ENCODE measurements around the gene PLA2G10.
"Not testable (repeated sequence)": the region's sequence is repeated elsewhere in the genome, so short reads cannot be mapped to it uniquely, and the experiment has no call there.

The PLA2G10 gene, protein sequence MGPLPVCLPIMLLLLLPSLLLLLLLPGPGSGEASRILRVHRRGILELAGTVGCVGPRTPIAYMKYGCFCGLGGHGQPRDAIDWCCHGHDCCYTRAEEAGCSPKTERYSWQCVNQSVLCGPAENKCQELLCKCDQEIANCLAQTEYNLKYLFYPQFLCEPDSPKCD

GRCh38 chr16:14694129-14694528 is at the start of gene PLA2G10:
Gene PLA2G10, minus strand, starts transcription at chr16:14694308. Its CDS starts 79 bp downstream, at chr16:14694229.
- not testable (repeated sequence) for DNase-seq (ENCODE audit: low read depth, low spot score)

DNA sequence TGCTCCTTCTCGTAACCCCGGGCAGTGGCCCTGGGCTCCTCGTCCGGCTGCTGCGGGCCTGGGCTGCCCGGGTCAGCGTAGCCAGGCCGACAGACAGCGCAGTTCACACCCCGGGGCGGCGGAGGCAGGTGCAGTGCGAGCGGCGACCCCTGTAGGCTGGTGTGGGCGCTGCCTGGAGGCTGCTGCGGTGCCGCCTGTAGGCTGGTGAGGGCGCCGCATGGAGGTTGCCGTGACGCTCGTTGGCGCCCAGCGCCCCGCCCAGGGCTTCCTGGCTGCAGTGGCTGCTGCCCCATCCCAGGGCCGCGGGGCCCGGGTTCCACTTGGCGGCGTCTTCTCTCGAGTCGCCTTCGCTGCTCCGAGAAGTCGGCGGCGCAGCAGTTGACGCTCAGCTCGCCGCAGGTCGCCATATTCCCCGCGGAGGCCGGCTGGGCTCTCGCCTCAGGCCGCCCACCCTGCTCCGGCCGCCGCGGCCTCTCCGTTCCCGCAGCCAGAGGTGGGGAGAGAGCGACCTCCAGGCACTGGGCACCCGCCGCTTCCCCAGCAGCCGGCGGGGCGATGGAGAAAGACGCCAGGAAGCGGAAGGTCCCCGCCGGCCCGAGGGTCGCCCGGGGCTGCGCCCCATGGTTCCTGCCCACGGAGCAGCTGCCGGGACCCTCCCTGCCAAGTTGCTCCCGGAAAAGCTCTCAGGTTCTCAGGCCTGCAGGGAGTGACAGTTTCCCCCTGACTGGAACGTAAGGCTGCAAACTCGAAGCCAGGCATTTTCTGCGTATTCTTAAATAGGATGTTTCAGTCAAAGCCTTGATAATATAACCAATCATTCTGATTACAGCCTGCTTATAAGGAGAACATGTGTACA is 48.4 kb upstream of the PLA2G10 start, which contains the start of gene NPIPA2:
Gene NPIPA2 (plus strand): TSS at position 261 of the 856 bp plus-strand sequence. CDS start 5,533 bp downstream, outside the sequence.
- DNase-seq (ENCODE audit: low read depth, low spot score), result not testable (repeated sequence)

DNA sequence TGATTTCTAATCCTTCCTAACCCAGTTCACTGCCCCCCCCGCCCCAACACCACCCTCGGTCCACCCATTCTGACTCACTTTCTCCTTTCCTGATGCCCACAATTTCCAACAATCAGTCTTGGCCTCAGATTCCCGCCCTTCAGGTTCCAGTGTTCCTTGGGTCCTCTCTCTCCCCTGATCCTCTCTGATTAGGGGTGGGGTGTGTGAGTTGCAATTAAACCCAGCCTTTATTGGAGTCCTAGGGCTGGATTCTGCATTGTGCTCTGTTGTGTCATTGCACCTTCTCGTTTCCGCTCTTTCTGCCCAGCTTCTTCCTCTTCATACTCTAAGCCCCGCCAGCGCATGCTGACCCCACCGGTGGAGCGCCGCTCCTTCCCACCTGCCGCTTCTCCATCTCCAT is 47.7 kb upstream of the PLA2G10 start:
- DNase-seq (ENCODE audit: low read depth, low spot score), result not testable (repeated sequence)

DNA sequence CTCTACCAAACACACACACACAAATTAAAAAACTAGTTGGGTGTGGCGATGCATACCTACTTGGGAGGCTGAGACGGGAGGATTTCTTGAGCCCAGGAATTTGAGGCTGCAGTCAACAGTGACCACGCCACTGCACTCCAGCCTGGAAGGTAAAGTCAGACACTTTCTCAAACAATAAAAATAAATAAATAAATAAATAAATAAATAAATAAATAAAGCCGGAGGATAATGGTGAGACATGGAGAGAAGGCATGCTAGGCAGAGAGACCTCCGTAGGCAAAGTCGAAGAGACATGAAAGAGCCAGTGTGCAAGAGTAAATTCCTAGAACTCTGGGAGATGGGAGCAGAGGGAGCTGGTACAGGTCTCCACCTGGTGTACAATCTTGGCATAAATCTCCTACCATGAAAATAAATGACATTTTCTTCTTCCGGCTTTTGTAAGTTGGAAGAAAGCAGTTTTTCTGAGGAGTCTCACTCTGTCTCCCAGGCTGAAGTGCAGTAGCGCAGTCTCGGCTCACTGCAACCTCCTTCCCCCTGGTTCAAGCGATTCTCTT is 46.8 kb upstream of the PLA2G10 start:
- not testable (repeated sequence) for DNase-seq (ENCODE audit: low read depth, low spot score)

DNA sequence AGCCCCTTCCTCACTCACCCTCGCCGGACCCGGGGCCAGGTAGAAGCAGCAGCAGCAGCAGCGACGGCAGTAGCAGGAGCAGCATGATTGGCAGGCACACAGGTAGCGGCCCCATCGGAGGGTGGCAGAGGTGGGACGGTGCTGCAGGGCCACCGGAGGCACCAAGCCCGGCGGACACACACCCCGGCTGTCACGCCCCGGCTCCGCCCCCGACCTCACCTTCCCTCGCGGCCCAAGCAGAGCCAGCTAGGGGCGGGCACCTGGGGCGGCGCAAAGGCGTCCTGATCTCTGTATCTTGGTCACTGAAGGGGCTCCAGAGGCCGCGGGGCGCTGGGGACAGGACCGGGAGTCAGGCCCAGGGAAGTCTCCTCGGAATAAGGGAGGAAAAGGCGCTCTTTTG is 39.1 kb upstream of the PLA2G10 start:
- DNase-seq (ENCODE audit: low read depth, low spot score), result not testable (repeated sequence)

- not testable (repeated sequence) for DNase-seq (ENCODE audit: low read depth, low spot score)
Observed at GRCh38 chr16:14703156-14704011, 9.3 kb upstream of the PLA2G10 start, which contains the start of gene NPIPA3. Gene NPIPA3, plus strand, starts transcription at chr16:14703411. Its CDS starts 5,533 bp downstream, at chr16:14708944.

DNA sequence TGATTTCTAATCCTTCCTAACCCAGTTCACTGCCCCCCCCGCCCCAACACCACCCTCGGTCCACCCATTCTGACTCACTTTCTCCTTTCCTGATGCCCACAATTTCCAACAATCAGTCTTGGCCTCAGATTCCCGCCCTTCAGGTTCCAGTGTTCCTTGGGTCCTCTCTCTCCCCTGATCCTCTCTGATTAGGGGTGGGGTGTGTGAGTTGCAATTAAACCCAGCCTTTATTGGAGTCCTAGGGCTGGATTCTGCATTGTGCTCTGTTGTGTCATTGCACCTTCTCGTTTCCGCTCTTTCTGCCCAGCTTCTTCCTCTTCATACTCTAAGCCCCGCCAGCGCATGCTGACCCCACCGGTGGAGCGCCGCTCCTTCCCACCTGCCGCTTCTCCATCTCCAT is 8.6 kb upstream of the PLA2G10 start:
- not testable (repeated sequence) for DNase-seq (ENCODE audit: low read depth, low spot score)

DNA sequence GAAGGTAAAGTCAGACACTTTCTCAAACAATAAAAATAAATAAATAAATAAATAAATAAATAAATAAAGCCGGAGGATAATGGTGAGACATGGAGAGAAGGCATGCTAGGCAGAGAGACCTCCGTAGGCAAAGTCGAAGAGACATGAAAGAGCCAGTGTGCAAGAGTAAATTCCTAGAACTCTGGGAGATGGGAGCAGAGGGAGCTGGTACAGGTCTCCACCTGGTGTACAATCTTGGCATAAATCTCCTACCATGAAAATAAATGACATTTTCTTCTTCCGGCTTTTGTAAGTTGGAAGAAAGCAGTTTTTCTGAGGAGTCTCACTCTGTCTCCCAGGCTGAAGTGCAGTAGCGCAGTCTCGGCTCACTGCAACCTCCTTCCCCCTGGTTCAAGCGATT is 7.8 kb upstream of the PLA2G10 start:
- not testable (repeated sequence) for DNase-seq (ENCODE audit: low read depth, low spot score)

DNA sequence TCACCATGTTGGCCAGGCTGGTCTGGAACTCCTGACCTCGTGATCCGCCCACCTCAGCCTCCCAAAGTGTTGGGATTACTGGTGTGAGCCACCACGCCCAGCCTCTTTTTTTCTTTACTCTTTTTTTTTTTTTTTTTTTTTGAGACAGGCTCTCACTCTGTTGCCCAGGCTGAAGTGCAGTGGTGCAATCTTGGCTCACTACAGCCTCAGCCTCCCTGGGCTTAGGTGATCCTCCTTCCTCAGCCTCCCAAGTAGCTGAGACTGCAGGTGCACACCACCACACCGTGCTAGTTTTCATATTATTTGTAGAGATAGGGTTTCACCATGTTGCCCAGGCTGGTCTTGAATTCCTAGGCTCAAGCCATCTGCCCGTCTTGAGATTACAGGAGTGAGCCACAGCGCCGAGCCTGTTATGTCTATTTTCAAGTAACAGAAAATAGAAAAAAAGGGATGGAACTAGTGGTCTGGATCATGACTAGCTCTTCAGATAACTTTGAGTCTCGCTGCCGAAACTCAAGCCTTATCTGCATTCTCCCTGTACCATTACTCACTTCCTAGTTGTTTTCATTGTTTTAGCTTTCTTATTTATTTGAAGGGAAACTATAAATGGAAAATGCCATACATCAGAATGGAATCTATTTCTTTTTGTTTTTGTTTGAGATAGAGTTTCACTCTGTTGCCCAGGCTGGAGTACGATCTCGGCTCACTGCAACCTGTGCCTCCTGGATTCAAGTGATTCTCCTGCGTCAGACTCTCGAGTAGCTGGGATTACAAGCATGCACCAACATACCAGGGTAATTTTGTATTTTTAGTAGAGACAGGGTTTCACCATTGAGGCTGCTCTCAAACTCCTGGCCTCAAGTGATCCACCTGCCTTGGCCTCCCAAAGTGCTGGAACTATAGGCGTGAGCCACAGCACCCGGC is 8.0 kb downstream of the PLA2G10 start:
- DNase-seq (ENCODE audit: low read depth, low spot score), result not testable (repeated sequence)

GRCh38 chr16:14682121-14682520 is 12.0 kb downstream of the PLA2G10 start:
- no peak for DNase-seq (ENCODE audit: low read depth, low spot score)

- DNase-seq (ENCODE audit: low read depth, low spot score), result no peak
Observed at GRCh38 chr16:14681115-14681514, 13.0 kb downstream of the PLA2G10 start.

DNA sequence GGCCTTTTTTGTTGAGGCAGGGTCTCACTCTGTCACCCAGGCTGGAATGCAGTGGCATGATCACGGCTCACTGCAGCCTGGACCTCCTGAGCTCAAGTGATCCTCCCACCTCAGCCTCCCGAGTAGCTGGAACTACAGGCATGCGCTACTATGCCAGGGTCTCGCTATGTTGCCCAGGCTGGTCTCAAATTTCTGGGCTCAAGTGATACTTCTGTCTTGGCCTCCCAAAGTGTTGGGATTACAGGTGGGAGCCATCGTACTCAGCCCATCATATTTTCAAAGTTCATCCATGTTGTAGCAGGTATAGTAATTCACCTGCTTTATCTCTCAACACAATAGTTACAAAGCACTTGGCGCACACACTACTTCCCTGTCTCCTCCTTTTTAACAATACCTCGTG is 13.7 kb downstream of the PLA2G10 start:
- not testable (repeated sequence) for DNase-seq (ENCODE audit: low read depth, low spot score)

- DNase-seq (ENCODE audit: low read depth, low spot score), result no peak
Observed at GRCh38 chr16:14678748-14679497, 15.2 kb downstream of the PLA2G10 start.

DNA sequence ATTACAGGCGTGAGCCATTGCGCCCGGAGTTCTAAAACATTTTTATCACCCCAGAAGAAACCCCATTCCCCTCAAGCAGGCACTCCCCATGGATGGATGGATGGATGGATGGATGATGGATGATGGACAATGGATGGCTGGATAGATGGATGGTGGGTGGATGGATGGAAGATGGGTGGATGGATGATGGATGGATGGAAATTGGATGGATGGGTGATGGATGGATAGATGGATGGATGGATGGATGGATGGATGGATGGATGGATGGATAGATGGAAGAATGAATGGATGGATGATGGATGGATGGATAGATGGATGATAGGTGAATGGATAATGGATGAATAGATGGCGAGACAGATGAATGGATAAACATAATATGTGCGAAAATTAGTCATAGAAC is 16.5 kb downstream of the PLA2G10 start:
- no peak for DNase-seq (ENCODE audit: low read depth, low spot score)

DNA sequence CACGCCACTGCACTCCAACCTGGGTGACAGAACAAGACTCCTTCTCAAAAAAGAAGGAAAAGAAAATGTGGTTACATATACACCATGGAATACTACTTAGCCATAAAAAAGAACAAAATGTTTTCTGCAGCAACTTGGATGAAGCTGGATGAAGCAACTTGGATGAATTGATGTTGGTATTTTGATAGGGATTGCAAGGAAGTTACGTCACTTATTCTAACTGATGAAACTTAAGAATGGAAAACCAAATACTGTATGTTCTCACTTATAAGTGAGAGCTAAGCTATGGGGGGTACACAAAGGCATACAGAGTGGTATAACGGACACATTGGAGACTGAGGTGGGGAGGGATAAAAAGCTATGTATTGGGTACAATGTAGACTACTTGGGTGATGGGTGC is 17.5 kb downstream of the PLA2G10 start:
- DNase-seq (ENCODE audit: low read depth, low spot score), result no peak

GRCh38 chr16:14672403-14672971 is 21.6 kb downstream of the PLA2G10 start:
- no peak for DNase-seq (ENCODE audit: low read depth, low spot score)

DNA sequence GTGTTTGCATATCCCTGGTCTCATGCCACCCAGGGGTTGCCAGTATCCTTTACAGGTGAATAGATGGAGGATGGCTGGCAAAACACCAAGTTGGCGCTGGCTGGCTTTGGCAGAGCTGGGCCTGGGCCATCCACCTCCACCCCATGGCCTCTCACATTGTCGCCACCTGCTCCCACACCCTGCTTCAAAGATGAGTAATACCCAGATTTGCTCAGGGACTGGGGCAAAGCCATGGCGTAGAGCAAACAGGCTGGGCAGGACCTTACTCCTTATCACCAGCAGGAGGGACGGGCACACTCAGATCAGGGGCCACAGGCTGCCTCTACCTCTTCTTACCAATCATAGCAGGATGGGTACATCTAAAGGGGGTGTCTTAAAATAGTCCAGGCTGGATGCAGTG is 24.3 kb downstream of the PLA2G10 start:
- DNase-seq (ENCODE audit: low read depth, low spot score), result no peak

GRCh38 chr16:14668556-14669223 is 25.4 kb downstream of the PLA2G10 start:
- no peak for DNase-seq (ENCODE audit: low read depth, low spot score)
